NCI-H446 treated with DMSO at 0.1 percent for 48 hours (cell line): ENCODE results near the gene ZNF736.
A peak's percentile ranks its signal among the peaks of the same experiment; 100 is the strongest.
"Not testable (repeated sequence)": the region's sequence is repeated elsewhere in the genome, so short reads cannot be mapped to it uniquely, and the experiment has no call there.

Experiments
- DNase-seq: peaks from one replicate; lab custom pipeline; 2025; lab: John Stamatoyannopoulos, UW

Gene ZNF736

GRCh38 chr7:64313740-64314491, at the start of gene ZNF736:
Gene ZNF736, plus strand, starts transcription at chr7:64313961. Its CDS starts 190 bp downstream, at chr7:64314151.
- DNase-seq = peak; percentile 7

GRCh38 chr7:64266341-64266919, 47.3 kb upstream of the ZNF736 start:
- no peak for DNase-seq

GRCh38 chr7:64277630-64278029, 36.1 kb upstream of the ZNF736 start:
- no peak for DNase-seq

- DNase-seq = no peak
These were observed 18.9 kb upstream of the ZNF736 start for GRCh38 chr7:64294701-64295420.

GRCh38 chr7:64297418-64297817, 16.3 kb upstream of the ZNF736 start:
- DNase-seq = not testable (repeated sequence)

GRCh38 chr7:64300641-64301405, 12.9 kb upstream of the ZNF736 start:
- DNase-seq = no peak

GRCh38 chr7:64307254-64308015, 6.3 kb upstream of the ZNF736 start:
- no peak for DNase-seq

GRCh38 chr7:64308016-64308270, 5.8 kb upstream of the ZNF736 start:
- no peak for DNase-seq

- no peak for DNase-seq
These were observed 3.3 kb upstream of the ZNF736 start for GRCh38 chr7:64310426-64310825.

GRCh38 chr7:64312826-64313225, 935 bp upstream of the ZNF736 start:
- no peak for DNase-seq

- no peak for DNase-seq
These were observed 805 bp downstream of the ZNF736 start for GRCh38 chr7:64314566-64314965.

- not testable (repeated sequence) for DNase-seq
These were observed 2.4 kb downstream of the ZNF736 start for GRCh38 chr7:64316031-64316742.

GRCh38 chr7:64320547-64321513, 7.1 kb downstream of the ZNF736 start:
- DNase-seq = no peak

GRCh38 chr7:64324166-64324565, 10.4 kb downstream of the ZNF736 start:
- DNase-seq = not testable (repeated sequence)

- not testable (repeated sequence) for DNase-seq
These were observed 35.0 kb downstream of the ZNF736 start for GRCh38 chr7:64348713-64349210.

- no peak for DNase-seq
These were observed 45.8 kb downstream of the ZNF736 start for GRCh38 chr7:64359543-64359942.

- DNase-seq = no peak
These were observed 57.4 kb downstream of the ZNF736 start for GRCh38 chr7:64371116-64371515.

GRCh38 chr7:64373017-64373416, 59.3 kb downstream of the ZNF736 start:
- DNase-seq = no peak

GRCh38 chr7:64400401-64400800, 86.6 kb downstream of the ZNF736 start:
- no peak for DNase-seq
